ENCODE results near the gene RNF144A.

GRCh38 chr2:7023542-7023941 is 106.3 kb downstream of the RNF144A start:
- TF ChIP-seq, protein P1, sequence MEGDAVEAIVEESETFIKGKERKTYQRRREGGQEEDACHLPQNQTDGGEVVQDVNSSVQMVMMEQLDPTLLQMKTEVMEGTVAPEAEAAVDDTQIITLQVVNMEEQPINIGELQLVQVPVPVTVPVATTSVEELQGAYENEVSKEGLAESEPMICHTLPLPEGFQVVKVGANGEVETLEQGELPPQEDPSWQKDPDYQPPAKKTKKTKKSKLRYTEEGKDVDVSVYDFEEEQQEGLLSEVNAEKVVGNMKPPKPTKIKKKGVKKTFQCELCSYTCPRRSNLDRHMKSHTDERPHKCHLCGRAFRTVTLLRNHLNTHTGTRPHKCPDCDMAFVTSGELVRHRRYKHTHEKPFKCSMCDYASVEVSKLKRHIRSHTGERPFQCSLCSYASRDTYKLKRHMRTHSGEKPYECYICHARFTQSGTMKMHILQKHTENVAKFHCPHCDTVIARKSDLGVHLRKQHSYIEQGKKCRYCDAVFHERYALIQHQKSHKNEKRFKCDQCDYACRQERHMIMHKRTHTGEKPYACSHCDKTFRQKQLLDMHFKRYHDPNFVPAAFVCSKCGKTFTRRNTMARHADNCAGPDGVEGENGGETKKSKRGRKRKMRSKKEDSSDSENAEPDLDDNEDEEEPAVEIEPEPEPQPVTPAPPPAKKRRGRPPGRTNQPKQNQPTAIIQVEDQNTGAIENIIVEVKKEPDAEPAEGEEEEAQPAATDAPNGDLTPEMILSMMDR (IDR thresholded peaks at IDR 0.05 in 2 of 3, conservative IDR thresholded peaks at IDR 0.05 in 1 of 3; ENCODE audit: borderline replicate concordance in 1 of 3, insufficient read depth in 1 of 3, low read depth in 2 of 3, low read length in 2 of 3) = no peak
- no peak for TF ChIP-seq JUND (IDR thresholded peaks at IDR 0.05)
- TF ChIP-seq, protein P2, sequence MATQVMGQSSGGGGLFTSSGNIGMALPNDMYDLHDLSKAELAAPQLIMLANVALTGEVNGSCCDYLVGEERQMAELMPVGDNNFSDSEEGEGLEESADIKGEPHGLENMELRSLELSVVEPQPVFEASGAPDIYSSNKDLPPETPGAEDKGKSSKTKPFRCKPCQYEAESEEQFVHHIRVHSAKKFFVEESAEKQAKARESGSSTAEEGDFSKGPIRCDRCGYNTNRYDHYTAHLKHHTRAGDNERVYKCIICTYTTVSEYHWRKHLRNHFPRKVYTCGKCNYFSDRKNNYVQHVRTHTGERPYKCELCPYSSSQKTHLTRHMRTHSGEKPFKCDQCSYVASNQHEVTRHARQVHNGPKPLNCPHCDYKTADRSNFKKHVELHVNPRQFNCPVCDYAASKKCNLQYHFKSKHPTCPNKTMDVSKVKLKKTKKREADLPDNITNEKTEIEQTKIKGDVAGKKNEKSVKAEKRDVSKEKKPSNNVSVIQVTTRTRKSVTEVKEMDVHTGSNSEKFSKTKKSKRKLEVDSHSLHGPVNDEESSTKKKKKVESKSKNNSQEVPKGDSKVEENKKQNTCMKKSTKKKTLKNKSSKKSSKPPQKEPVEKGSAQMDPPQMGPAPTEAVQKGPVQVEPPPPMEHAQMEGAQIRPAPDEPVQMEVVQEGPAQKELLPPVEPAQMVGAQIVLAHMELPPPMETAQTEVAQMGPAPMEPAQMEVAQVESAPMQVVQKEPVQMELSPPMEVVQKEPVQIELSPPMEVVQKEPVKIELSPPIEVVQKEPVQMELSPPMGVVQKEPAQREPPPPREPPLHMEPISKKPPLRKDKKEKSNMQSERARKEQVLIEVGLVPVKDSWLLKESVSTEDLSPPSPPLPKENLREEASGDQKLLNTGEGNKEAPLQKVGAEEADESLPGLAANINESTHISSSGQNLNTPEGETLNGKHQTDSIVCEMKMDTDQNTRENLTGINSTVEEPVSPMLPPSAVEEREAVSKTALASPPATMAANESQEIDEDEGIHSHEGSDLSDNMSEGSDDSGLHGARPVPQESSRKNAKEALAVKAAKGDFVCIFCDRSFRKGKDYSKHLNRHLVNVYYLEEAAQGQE (IDR thresholded peaks at IDR 0.05; ENCODE audit: low read depth) = no peak

All from HCT116 (cell line).